GM23338 (cell line): Measurements from ENCODE around the gene KIF5A. TPM values are rescaled to one million over a fixed set of nuclear protein-coding genes. Genes with fewer than 3 reads are reported as not detected.

ENCODE experiments used
- ATAC-seq: fragments of 200-7000 bp; cut with Tn5 transposase; 3 replicates; pipeline ENCODE4 v1.9.1; 2020
- DNase-seq: peaks from one replicate; pipeline ENCODE4 v3.0.0-alpha.2; 2015; ENCODE audit warnings: low spot score
- H2AFZ ChIP-seq: fragments of 200-600 bp; sonication (generic); 2 replicates; pipeline ENCODE4 v1.8.0; 2016; ENCODE audit warnings: antibody characterized with exemption, mild to moderate bottlenecking, moderate library complexity
- H3F3A ChIP-seq: fragments of 200-600 bp; sonication (generic); replicated peaks from 2 replicates; pipeline ENCODE4 v1.8.0; 2017; ENCODE audit warnings: antibody characterized with exemption, mixed run types, low read depth
- H3K27ac ChIP-seq: fragments of 200-600 bp; sonication (generic); 2 replicates; pipeline ENCODE4 v1.6.1; 2016; ENCODE audit warnings: low read depth
- H3K27me3 ChIP-seq: fragments of 200-600 bp; sonication (generic); 2 replicates; pipeline ENCODE4 v1.8.0; 2016; ENCODE audit warnings: mild to moderate bottlenecking, mixed run types, moderate library complexity; ENCODE audit not compliant: insufficient read depth
- H3K36me3 ChIP-seq: fragments of 200-600 bp; sonication (generic); 2 replicates; pipeline ENCODE4 v1.8.0; 2016; ENCODE audit warnings: mild to moderate bottlenecking; ENCODE audit not compliant: insufficient read depth
- H3K4me1 ChIP-seq: fragments of 200-600 bp; sonication (generic); 2 replicates; pipeline ENCODE4 v1.8.0; 2016; ENCODE audit warnings: mild to moderate bottlenecking, moderate library complexity; ENCODE audit not compliant: insufficient read depth
- H3K4me2 ChIP-seq: fragments of 200-600 bp; sonication (generic); 2 replicates; pipeline ENCODE4 v1.7.1; 2017; ENCODE audit warnings: mixed run types
- H3K4me3 ChIP-seq: fragments of 200-600 bp; sonication (generic); 2 replicates; pipeline ENCODE4 v1.6.1; 2016; ENCODE audit warnings: mixed run types
- H3K79me2 ChIP-seq: fragments of 200-600 bp; sonication (generic); replicated peaks from 2 replicates; pipeline ENCODE4 v1.8.0; 2017; ENCODE audit warnings: mild to moderate bottlenecking; ENCODE audit not compliant: insufficient read depth
- H3K9me2 ChIP-seq: fragments of 200-600 bp; sonication (generic); 2 replicates; pipeline ENCODE4 v1.8.0; 2017; ENCODE audit not compliant: insufficient read depth
- H4K20me1 ChIP-seq: fragments of 200-600 bp; sonication (generic); replicated peaks from 2 replicates; pipeline ENCODE4 v1.8.0; 2017; ENCODE audit warnings: mild to moderate bottlenecking; ENCODE audit not compliant: insufficient read depth
- H3K27ac Mint-ChIP-seq: 2 replicates; pipeline ENCODE4 v1.8.0; 2020; ENCODE audit warnings: inconsistent platforms, mild to moderate bottlenecking, moderate library complexity, mixed read lengths
- H3K27me3 Mint-ChIP-seq: 3 replicates; pipeline ENCODE4 v1.8.0; 2022; ENCODE audit warnings: low read depth, mild to moderate bottlenecking, moderate library complexity, mixed read lengths, inconsistent platforms; ENCODE audit not compliant: insufficient read depth, poor library complexity
- H3K36me3 Mint-ChIP-seq: 3 replicates; pipeline ENCODE4 v1.8.0; 2021; ENCODE audit warnings: low read depth, mild to moderate bottlenecking, inconsistent platforms, moderate library complexity, mixed read lengths
- H3K4me1 Mint-ChIP-seq: 3 replicates; pipeline ENCODE4 v1.8.0; 2020; ENCODE audit warnings: mild to moderate bottlenecking, inconsistent platforms, mixed read lengths
- H3K4me3 Mint-ChIP-seq: 3 replicates; pipeline ENCODE4 v1.8.0; 2021; ENCODE audit warnings: moderate library complexity, mild to moderate bottlenecking, inconsistent platforms, mixed read lengths
- H3K9me3 Mint-ChIP-seq: 3 replicates; pipeline ENCODE4 v1.8.0; 2020; ENCODE audit warnings: moderate library complexity, mild to moderate bottlenecking, inconsistent platforms, mixed read lengths
- EZH2 ChIP-seq: fragments of 200-600 bp; sonication (generic); IDR thresholded peaks from one replicate; pipeline ENCODE4 v1.8.0; 2017; ENCODE audit warnings: antibody characterized with exemption, mild to moderate bottlenecking, low read depth; ENCODE audit not compliant: unreplicated experiment
- EZH2phosphoT487 ChIP-seq: fragments of 200-600 bp; sonication (generic); IDR thresholded peaks from one replicate; pipeline ENCODE4 v1.8.1; 2018; ENCODE audit warnings: antibody characterized with exemption; ENCODE audit not compliant: unreplicated experiment
- JUNB ChIP-seq: IDR thresholded peaks from one replicate; pipeline ENCODE4 v1.6.1; 2016; ENCODE audit warnings: antibody characterized with exemption; ENCODE audit not compliant: unreplicated experiment
- NANOG ChIP-seq: IDR thresholded peaks from 2 replicates; pipeline ENCODE4 v1.6.1; 2016; ENCODE audit warnings: antibody characterized with exemption, borderline replicate concordance
- POLR2AphosphoS5 ChIP-seq: IDR thresholded peaks from 2 replicates; pipeline ENCODE4 v1.6.1; 2016; ENCODE audit warnings: antibody characterized with exemption, low read depth
- ZNF114 ChIP-seq: fragments of 250-450 bp; sonication (Bioruptor Pico); IDR thresholded peaks from 2 replicates; pipeline ENCODE4 v1.5.0; 2020; ENCODE audit warnings: mild to moderate bottlenecking, moderate library complexity
- ZNF331 ChIP-seq: fragments of 250-450 bp; sonication (Bioruptor Pico); IDR thresholded peaks from 2 replicates; pipeline ENCODE4 v1.5.0; 2020; ENCODE audit warnings: low read depth, mild to moderate bottlenecking, moderate library complexity
- polyA plus RNA-seq: library from polyadenylated mRNA; unstranded; fragments of >200 nt; fragmentation: Nextera tagmentation; extraction: Ambion mirVana; gene quantifications from 2 replicates; pipeline ENCODE4 v1.2.1, GENCODE V29; 2016
- total RNA-seq: library from RNA; depleted of rRNA; stranded (reverse); fragments of >200 nt; shearing (Covaris generic); gene quantifications from 2 replicates; pipeline ENCODE4 v1.2.3, GENCODE V29; 2014
- TF ChIP-seq, protein P1 (sequence below): fragments of 250-450 bp; sonication (Bioruptor Pico); IDR thresholded peaks from 2 replicates; pipeline ENCODE4 v1.5.0; 2020; ENCODE audit warnings: mild to moderate bottlenecking, moderate library complexity
- TF ChIP-seq, protein P2 (sequence below): IDR thresholded peaks from one replicate; pipeline ENCODE4 v1.6.1; 2018; ENCODE audit warnings: antibody characterized with exemption; ENCODE audit not compliant: unreplicated experiment
- TF ChIP-seq, protein P3 (sequence below): IDR thresholded peaks from 2 replicates; pipeline ENCODE4 v1.6.1; 2016; ENCODE audit warnings: antibody characterized with exemption
- TF ChIP-seq, protein P4 (sequence below), 2 experiments: fragments of 200-600 bp in 1 of 2; sonication (generic) in 1 of 2; conservative IDR thresholded peaks; 2 replicates each; pipeline versions ENCODE4 v1.5.1 to v1.6.1; 2016 to 2017; ENCODE audit warnings: antibody characterized with exemption in 2 of 2, low read depth in 2 of 2, mild to moderate bottlenecking in 2 of 2, moderate library complexity in 1 of 2

KIF5A gene
- total and polyA plus RNA-seq, 2 experiments from 2014 or later: 11.1 to 21.3 TPM

DNA sequence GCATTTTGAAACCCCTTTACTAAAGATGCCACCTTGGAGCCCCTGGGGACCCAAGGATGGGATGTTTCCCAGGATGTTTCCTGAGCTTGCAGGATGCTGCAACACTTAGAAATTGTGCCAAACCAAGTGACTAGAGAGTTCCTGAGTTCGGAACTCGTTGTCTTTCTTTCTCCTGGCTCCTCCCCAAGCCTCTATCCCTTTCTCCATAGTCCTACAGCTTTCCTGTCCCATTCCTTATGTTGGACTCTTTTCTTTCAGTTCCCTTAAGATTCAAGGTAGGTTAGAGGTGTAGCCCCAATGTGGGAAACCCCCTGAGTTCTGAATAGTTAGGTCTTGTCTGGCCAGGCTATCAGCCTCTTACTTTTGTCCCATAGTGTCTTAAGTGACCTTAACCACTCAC is 1.4 kb upstream of the KIF5A start (continued):
- TF ChIP-seq EZH2: no peak
- TF ChIP-seq, protein P1, sequence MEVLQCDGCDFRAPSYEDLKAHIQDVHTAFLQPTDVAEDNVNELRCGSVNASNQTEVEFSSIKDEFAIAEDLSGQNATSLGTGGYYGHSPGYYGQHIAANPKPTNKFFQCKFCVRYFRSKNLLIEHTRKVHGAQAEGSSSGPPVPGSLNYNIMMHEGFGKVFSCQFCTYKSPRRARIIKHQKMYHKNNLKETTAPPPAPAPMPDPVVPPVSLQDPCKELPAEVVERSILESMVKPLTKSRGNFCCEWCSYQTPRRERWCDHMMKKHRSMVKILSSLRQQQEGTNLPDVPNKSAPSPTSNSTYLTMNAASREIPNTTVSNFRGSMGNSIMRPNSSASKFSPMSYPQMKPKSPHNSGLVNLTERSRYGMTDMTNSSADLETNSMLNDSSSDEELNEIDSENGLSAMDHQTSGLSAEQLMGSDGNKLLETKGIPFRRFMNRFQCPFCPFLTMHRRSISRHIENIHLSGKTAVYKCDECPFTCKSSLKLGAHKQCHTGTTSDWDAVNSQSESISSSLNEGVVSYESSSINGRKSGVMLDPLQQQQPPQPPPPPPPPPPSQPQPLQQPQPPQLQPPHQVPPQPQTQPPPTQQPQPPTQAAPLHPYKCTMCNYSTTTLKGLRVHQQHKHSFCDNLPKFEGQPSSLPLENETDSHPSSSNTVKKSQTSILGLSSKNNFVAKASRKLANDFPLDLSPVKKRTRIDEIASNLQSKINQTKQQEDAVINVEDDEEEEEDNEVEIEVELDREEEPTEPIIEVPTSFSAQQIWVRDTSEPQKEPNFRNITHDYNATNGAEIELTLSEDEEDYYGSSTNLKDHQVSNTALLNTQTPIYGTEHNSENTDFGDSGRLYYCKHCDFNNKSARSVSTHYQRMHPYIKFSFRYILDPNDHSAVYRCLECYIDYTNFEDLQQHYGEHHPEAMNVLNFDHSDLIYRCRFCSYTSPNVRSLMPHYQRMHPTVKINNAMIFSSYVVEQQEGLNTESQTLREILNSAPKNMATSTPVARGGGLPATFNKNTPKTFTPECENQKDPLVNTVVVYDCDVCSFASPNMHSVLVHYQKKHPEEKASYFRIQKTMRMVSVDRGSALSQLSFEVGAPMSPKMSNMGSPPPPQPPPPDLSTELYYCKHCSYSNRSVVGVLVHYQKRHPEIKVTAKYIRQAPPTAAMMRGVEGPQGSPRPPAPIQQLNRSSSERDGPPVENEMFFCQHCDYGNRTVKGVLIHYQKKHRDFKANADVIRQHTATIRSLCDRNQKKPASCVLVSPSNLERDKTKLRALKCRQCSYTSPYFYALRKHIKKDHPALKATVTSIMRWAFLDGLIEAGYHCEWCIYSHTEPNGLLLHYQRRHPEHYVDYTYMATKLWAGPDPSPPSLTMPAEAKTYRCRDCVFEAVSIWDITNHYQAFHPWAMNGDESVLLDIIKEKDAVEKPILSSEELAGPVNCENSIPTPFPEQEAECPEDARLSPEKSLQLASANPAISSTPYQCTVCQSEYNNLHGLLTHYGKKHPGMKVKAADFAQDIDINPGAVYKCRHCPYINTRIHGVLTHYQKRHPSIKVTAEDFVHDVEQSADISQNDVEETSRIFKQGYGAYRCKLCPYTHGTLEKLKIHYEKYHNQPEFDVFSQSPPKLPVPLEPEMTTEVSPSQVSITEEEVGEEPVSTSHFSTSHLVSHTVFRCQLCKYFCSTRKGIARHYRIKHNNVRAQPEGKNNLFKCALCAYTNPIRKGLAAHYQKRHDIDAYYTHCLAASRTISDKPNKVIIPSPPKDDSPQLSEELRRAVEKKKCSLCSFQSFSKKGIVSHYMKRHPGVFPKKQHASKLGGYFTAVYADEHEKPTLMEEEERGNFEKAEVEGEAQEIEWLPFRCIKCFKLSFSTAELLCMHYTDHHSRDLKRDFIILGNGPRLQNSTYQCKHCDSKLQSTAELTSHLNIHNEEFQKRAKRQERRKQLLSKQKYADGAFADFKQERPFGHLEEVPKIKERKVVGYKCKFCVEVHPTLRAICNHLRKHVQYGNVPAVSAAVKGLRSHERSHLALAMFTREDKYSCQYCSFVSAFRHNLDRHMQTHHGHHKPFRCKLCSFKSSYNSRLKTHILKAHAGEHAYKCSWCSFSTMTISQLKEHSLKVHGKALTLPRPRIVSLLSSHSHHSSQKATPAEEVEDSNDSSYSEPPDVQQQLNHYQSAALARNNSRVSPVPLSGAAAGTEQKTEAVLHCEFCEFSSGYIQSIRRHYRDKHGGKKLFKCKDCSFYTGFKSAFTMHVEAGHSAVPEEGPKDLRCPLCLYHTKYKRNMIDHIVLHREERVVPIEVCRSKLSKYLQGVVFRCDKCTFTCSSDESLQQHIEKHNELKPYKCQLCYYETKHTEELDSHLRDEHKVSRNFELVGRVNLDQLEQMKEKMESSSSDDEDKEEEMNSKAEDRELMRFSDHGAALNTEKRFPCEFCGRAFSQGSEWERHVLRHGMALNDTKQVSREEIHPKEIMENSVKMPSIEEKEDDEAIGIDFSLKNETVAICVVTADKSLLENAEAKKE: no peak

DNA sequence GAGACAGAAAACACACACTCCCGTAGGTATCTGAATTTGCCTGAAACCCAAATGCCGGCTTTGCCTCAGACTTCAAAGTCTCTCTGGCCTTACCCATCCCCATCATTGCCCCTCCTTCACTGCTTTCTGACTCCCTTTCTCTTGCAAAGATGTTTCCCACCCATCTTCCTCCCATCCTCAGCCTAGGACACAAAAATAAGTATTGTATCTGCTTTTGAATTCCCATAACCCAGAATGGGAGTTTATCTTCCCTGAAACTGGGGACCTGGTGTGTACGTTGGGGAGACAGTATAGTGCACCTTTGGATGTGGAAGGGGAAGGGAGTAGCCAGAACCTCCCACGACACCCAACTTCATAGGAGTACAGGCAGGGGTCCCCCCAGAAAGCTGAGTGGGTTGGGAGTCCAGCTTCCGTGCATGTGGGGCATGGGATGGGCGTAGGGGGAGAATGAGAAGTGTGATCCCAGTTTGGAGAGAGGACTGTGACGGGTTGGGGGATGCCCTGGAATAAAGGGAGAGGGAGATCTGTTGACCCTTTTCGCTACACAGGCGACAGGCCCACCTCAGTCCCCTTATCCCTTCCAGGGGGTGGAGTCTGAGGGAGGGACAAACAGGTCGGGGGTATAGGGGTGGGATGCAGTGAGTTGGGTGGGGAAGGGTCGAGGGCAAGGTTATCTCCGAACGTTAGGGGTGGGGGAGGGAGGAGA is 488 bp upstream of the KIF5A start:
- H3K9me2 ChIP-seq: no peaks in the 10 kb centered on the region
- H3K79me2 ChIP-seq: peaks cover 57% of the 10 kb centered on the region
- H3F3A ChIP-seq: peaks cover 12% of the 10 kb centered on the region
- peaks cover 33% of the 10 kb centered on the region for H3K4me1 ChIP-seq
- H4K20me1 ChIP-seq: peaks cover 18% of the 10 kb centered on the region
- peaks cover 14% of the 10 kb centered on the region for H3K27me3 ChIP-seq
- H3K27ac ChIP-seq: no peak overlapping the region
- peak overlapping the region; percentile 99 for H3K4me3 ChIP-seq
- DNase-seq (peak; percentile 42), ATAC-seq (peak; percentile 8)
- no peaks in the 10 kb centered on the region for H3K36me3 ChIP-seq
- Mint-ChIP-seq H3K4me1 (peaks cover 59% of the 10 kb centered on the region), H3K9me3 (no peaks in the 10 kb centered on the region), H3K27me3 (peaks cover 13% of the 10 kb centered on the region), H3K36me3 (peaks cover 3% of the 10 kb centered on the region; the same call in 2 of the 3 replicates), H3K27ac (no peak overlapping the region), H3K4me3 (peak overlapping the region; percentile 79)
- peak overlapping the region; percentile 88 for H2AFZ ChIP-seq
- H3K4me2 ChIP-seq: peak overlapping the region; percentile 88
- no peak for TF ChIP-seq NANOG
- no peak for TF ChIP-seq ZNF331 (CRISPR knock-in tag)
- no peak for TF ChIP-seq POLR2AphosphoS5
- TF ChIP-seq, protein P2, sequence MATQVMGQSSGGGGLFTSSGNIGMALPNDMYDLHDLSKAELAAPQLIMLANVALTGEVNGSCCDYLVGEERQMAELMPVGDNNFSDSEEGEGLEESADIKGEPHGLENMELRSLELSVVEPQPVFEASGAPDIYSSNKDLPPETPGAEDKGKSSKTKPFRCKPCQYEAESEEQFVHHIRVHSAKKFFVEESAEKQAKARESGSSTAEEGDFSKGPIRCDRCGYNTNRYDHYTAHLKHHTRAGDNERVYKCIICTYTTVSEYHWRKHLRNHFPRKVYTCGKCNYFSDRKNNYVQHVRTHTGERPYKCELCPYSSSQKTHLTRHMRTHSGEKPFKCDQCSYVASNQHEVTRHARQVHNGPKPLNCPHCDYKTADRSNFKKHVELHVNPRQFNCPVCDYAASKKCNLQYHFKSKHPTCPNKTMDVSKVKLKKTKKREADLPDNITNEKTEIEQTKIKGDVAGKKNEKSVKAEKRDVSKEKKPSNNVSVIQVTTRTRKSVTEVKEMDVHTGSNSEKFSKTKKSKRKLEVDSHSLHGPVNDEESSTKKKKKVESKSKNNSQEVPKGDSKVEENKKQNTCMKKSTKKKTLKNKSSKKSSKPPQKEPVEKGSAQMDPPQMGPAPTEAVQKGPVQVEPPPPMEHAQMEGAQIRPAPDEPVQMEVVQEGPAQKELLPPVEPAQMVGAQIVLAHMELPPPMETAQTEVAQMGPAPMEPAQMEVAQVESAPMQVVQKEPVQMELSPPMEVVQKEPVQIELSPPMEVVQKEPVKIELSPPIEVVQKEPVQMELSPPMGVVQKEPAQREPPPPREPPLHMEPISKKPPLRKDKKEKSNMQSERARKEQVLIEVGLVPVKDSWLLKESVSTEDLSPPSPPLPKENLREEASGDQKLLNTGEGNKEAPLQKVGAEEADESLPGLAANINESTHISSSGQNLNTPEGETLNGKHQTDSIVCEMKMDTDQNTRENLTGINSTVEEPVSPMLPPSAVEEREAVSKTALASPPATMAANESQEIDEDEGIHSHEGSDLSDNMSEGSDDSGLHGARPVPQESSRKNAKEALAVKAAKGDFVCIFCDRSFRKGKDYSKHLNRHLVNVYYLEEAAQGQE: no peak
- no peak for TF ChIP-seq ZNF114 (CRISPR knock-in tag)
- no peak for TF ChIP-seq JUNB
- TF ChIP-seq EZH2: no peak
- TF ChIP-seq, protein P3, sequence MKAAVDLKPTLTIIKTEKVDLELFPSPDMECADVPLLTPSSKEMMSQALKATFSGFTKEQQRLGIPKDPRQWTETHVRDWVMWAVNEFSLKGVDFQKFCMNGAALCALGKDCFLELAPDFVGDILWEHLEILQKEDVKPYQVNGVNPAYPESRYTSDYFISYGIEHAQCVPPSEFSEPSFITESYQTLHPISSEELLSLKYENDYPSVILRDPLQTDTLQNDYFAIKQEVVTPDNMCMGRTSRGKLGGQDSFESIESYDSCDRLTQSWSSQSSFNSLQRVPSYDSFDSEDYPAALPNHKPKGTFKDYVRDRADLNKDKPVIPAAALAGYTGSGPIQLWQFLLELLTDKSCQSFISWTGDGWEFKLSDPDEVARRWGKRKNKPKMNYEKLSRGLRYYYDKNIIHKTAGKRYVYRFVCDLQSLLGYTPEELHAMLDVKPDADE: no peak
- TF ChIP-seq, protein P4, sequence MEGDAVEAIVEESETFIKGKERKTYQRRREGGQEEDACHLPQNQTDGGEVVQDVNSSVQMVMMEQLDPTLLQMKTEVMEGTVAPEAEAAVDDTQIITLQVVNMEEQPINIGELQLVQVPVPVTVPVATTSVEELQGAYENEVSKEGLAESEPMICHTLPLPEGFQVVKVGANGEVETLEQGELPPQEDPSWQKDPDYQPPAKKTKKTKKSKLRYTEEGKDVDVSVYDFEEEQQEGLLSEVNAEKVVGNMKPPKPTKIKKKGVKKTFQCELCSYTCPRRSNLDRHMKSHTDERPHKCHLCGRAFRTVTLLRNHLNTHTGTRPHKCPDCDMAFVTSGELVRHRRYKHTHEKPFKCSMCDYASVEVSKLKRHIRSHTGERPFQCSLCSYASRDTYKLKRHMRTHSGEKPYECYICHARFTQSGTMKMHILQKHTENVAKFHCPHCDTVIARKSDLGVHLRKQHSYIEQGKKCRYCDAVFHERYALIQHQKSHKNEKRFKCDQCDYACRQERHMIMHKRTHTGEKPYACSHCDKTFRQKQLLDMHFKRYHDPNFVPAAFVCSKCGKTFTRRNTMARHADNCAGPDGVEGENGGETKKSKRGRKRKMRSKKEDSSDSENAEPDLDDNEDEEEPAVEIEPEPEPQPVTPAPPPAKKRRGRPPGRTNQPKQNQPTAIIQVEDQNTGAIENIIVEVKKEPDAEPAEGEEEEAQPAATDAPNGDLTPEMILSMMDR (conservative IDR thresholded peaks at IDR 0.05; ENCODE audit: low read depth in 2 of 2): no peak
- TF ChIP-seq EZH2phosphoT487: no peak
